Prostate gland (tissue), 2 donors: ENCODE measurements around the gene ASB16.

Experiments
- POLR2A ChIP-seq: fragments of 450-650 bp; IDR thresholded peaks from one replicate; pipeline ENCODE4 v1.6.1; 2016; ENCODE audit warnings: antibody characterized with exemption, mild to moderate bottlenecking
- POLR2AphosphoS5 ChIP-seq: sonication (generic); formaldehyde crosslinking; IDR thresholded peaks from one replicate; pipeline ENCODE4 v1.6.1; 2017; ENCODE audit warnings: antibody characterized with exemption
- TF ChIP-seq, protein P1 (sequence below), 4 experiments: fragments of 200-600 bp in 2 of 4; fragments of 450-650 bp in 2 of 4; sonication (generic) in 2 of 4; IDR thresholded peaks; 1 replicate in 3 of 4; 2 replicates in 1 of 4; pipeline ENCODE4 v1.5.1; 2016 to 2019; ENCODE audit warnings: antibody characterized with exemption in 4 of 4, mild to moderate bottlenecking in 2 of 4, moderate library complexity in 2 of 4

DNA sequence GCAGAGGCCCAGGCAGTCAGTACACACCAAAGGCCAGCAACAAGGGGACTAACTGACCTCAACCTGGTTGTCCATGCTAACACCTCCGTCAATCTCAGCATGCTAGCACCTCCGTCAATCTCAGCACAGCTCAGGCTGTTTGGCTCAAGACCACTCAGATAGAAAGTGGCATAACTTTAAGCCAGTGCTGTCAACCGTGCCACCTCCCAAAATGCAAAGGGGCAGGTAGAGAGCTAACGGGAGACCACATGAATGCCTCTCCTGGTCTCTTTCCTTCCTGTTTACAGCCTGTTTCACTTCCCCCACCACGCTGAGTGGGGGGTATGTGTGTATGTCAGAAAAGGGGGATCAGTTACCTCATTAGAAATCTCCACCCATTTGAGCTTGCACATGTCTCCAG, 45.7 kb downstream of the ASB16 start:
- TF ChIP-seq, protein P1, sequence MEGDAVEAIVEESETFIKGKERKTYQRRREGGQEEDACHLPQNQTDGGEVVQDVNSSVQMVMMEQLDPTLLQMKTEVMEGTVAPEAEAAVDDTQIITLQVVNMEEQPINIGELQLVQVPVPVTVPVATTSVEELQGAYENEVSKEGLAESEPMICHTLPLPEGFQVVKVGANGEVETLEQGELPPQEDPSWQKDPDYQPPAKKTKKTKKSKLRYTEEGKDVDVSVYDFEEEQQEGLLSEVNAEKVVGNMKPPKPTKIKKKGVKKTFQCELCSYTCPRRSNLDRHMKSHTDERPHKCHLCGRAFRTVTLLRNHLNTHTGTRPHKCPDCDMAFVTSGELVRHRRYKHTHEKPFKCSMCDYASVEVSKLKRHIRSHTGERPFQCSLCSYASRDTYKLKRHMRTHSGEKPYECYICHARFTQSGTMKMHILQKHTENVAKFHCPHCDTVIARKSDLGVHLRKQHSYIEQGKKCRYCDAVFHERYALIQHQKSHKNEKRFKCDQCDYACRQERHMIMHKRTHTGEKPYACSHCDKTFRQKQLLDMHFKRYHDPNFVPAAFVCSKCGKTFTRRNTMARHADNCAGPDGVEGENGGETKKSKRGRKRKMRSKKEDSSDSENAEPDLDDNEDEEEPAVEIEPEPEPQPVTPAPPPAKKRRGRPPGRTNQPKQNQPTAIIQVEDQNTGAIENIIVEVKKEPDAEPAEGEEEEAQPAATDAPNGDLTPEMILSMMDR (IDR thresholded peaks at IDR 0.05), result no peak
- TF ChIP-seq POLR2A (no peak), POLR2AphosphoS5 (no peak)
